Activated CD4-positive, alpha-beta T cell treated with anti-CD3 and anti-CD28 coated beads for 36 hours (primary cell): Measurements from ENCODE around the gene RRP36. TPM values are rescaled to one million over a fixed set of nuclear protein-coding genes. Genes with fewer than 3 reads are reported as not detected.
"Not testable (repeated sequence)": the region's sequence is repeated elsewhere in the genome, so short reads cannot be mapped to it uniquely, and the experiment has no call there.

ENCODE experiments used
- ATAC-seq: fragments of 200-7000 bp; cut with Tn5 transposase; one replicate; pipeline ENCODE4 v1.10.0; 2021; ENCODE audit warnings: mild to moderate bottlenecking, moderate library complexity
- CTCF ChIA-PET: fragments of 350-600 bp; sonication (Branson Sonifier 250); formaldehyde crosslinking; loops from one replicate; lab custom pipeline; 2021; ENCODE audit warnings: antibody characterized with exemption; lab: Charles Lee
- POLR2A ChIA-PET: fragments of 350-600 bp; sonication (Branson Sonifier 250); formaldehyde crosslinking; loops from one replicate; lab custom pipeline; 2021; ENCODE audit warnings: antibody characterized with exemption, inconsistent platforms; lab: Charles Lee
- DNase-seq: peaks from one replicate; pipeline ENCODE4 v3.0.0-alpha.2; 2020
- H3K27ac Mint-ChIP-seq: one replicate; pipeline ENCODE4 v1.8.0; 2021; ENCODE audit warnings: mixed read lengths
- H3K27me3 Mint-ChIP-seq: one replicate; pipeline ENCODE4 v1.8.0; 2021; ENCODE audit warnings: mixed read lengths
- H3K36me3 Mint-ChIP-seq: one replicate; pipeline ENCODE4 v1.8.0; 2021; ENCODE audit warnings: low read depth, mixed read lengths
- H3K4me1 Mint-ChIP-seq: one replicate; pipeline ENCODE4 v1.8.0; 2021; ENCODE audit warnings: mixed read lengths
- H3K4me3 Mint-ChIP-seq: one replicate; pipeline ENCODE4 v1.8.0; 2021; ENCODE audit warnings: mild to moderate bottlenecking, moderate library complexity, mixed read lengths
- H3K9me3 Mint-ChIP-seq: one replicate; pipeline ENCODE4 v1.8.0; 2021; ENCODE audit warnings: low read depth, mixed read lengths
- intact Hi-C, 2 experiments: fragments of 100-400 bp; cut with DNase I in 1 of 2; cut with micrococcal nuclease in 1 of 2; formaldehyde crosslinking; loops; one replicate each; pipeline versions ENCODE4 v1.14.2 to v1.15.1; 2022 to 2024; cut with DNase I, micrococcal nuclease
- total RNA-seq, 2 experiments: library from RNA; stranded (reverse); gene quantifications; one replicate each; pipeline ENCODE4 v1.2.3, GENCODE V29; 2021

Gene RRP36
- total RNA-seq, 2 experiments from 2014 or later: 45.8 to 48.1 TPM

- no peak overlapping the region for H3K27ac Mint-ChIP-seq
- POLR2A ChIA-PET: no interaction called here
- H3K4me3 Mint-ChIP-seq: no peak overlapping the region
- CTCF ChIA-PET: interaction anchor here (0.5 to 0.7 kb wide), 3 partner anchors 14 to 539 kb away, joined by 3 read pairs; no protein-coding TSS in a partner anchor
- H3K27me3 Mint-ChIP-seq: no peaks in the 10 kb centered on the region
- intact Hi-C loops: no loop called here
- peaks cover 3% of the 10 kb centered on the region for H3K4me1 Mint-ChIP-seq
- peaks cover 27% of the 10 kb centered on the region for H3K36me3 Mint-ChIP-seq
- DNase-seq: no peak
- no peaks in the 10 kb centered on the region for H3K9me3 Mint-ChIP-seq
- no peak for ATAC-seq
These were observed 14.2 kb downstream of the RRP36 start for GRCh38 chr6:43035495-43036194.

GRCh38 chr6:43036712-43037111, 15.3 kb downstream of the RRP36 start:
- DNase-seq: no peak
- ChIA-PET CTCF (no interaction called here), POLR2A (no interaction called here)
- Mint-ChIP-seq H3K4me3 (no peak overlapping the region), H3K27ac (no peak overlapping the region), H3K36me3 (peaks cover 27% of the 10 kb centered on the region), H3K27me3 (no peaks in the 10 kb centered on the region), H3K4me1 (peaks cover 3% of the 10 kb centered on the region), H3K9me3 (no peaks in the 10 kb centered on the region)
- intact Hi-C loops: no loop called here
- no peak for ATAC-seq

GRCh38 chr6:43037197-43037596, 15.8 kb downstream of the RRP36 start:
- H3K36me3 Mint-ChIP-seq: peaks cover 26% of the 10 kb centered on the region
- ATAC-seq: no peak
- H3K9me3 Mint-ChIP-seq: no peaks in the 10 kb centered on the region
- H3K27ac Mint-ChIP-seq: no peak overlapping the region
- ChIA-PET CTCF (interaction anchor here (0.7 kb wide), 1 partner anchor 609 kb away, joined by 3 read pairs; no protein-coding TSS in a partner anchor), POLR2A (no interaction called here)
- intact Hi-C loops: no loop called here
- no peaks in the 10 kb centered on the region for H3K27me3 Mint-ChIP-seq
- DNase-seq: no peak
- H3K4me3 Mint-ChIP-seq: no peak overlapping the region
- peaks cover 3% of the 10 kb centered on the region for H3K4me1 Mint-ChIP-seq

GRCh38 chr6:43037706-43038105, 16.3 kb downstream of the RRP36 start:
- Mint-ChIP-seq H3K4me1 (peaks cover 3% of the 10 kb centered on the region), H3K27ac (no peak overlapping the region), H3K4me3 (no peak overlapping the region), H3K9me3 (no peaks in the 10 kb centered on the region), H3K27me3 (no peaks in the 10 kb centered on the region), H3K36me3 (peaks cover 24% of the 10 kb centered on the region)
- CTCF ChIA-PET: interaction anchor here (0.7 kb wide), 1 partner anchor 608 kb away, joined by 3 read pairs; no protein-coding TSS in a partner anchor
- POLR2A ChIA-PET: no interaction called here
- intact Hi-C loops: no loop called here
- ATAC-seq (no peak), DNase-seq (no peak)

- no peak for ATAC-seq
- Mint-ChIP-seq H3K4me3 (no peak overlapping the region), H3K9me3 (no peaks in the 10 kb centered on the region), H3K36me3 (peaks cover 22% of the 10 kb centered on the region), H3K4me1 (no peaks in the 10 kb centered on the region), H3K27ac (no peak overlapping the region), H3K27me3 (no peaks in the 10 kb centered on the region)
- DNase-seq: no peak
- ChIA-PET CTCF (interaction anchor here (1.6 kb wide), 1 partner anchor 18 kb away, joined by 4 read pairs; no protein-coding TSS in a partner anchor), POLR2A (no interaction called here)
- intact Hi-C loops: no loop called here
These were observed 17.3 kb downstream of the RRP36 start for GRCh38 chr6:43038727-43039126.

- Mint-ChIP-seq H3K4me1 (no peaks in the 10 kb centered on the region), H3K4me3 (no peak overlapping the region), H3K27me3 (no peaks in the 10 kb centered on the region), H3K36me3 (peaks cover 21% of the 10 kb centered on the region), H3K9me3 (no peaks in the 10 kb centered on the region), H3K27ac (no peak overlapping the region)
- DNase-seq (no peak), ATAC-seq (no peak)
- CTCF ChIA-PET: interaction anchor here (0.5 to 1.6 kb wide), 3 partner anchors 10 to 223 kb away, joined by 3 to 4 read pairs (median 3); no protein-coding TSS in a partner anchor
- POLR2A ChIA-PET: no interaction called here
- intact Hi-C loops: no loop called here
These were observed 19.3 kb downstream of the RRP36 start for GRCh38 chr6:43040542-43041257.

GRCh38 chr6:43041475-43041874, 20.1 kb downstream of the RRP36 start:
- peaks cover 19% of the 10 kb centered on the region for H3K36me3 Mint-ChIP-seq
- ATAC-seq, H3K9me3 Mint-ChIP-seq, DNase-seq, POLR2A ChIA-PET, intact Hi-C loops, H3K27ac Mint-ChIP-seq, H3K27me3 Mint-ChIP-seq, H3K4me3 Mint-ChIP-seq, H3K4me1 Mint-ChIP-seq: not testable (repeated sequence)
- CTCF ChIA-PET: interaction anchor here (0.5 to 1.2 kb wide), 3 partner anchors 9 to 300 kb away, joined by 3 read pairs; no protein-coding TSS in a partner anchor

- Mint-ChIP-seq H3K27ac (no peak overlapping the region), H3K4me3 (no peak overlapping the region), H3K4me1 (no peaks in the 10 kb centered on the region), H3K36me3 (peaks cover 16% of the 10 kb centered on the region), H3K9me3 (no peaks in the 10 kb centered on the region), H3K27me3 (no peaks in the 10 kb centered on the region)
- intact Hi-C loops: no loop called here
- ATAC-seq: no peak
- ChIA-PET CTCF (no interaction called here), POLR2A (interaction anchor here (0.6 kb wide), 1 partner anchor 150 kb away, joined by 5 read pairs; no protein-coding TSS in a partner anchor)
- DNase-seq: no peak
These were observed 21.9 kb downstream of the RRP36 start for GRCh38 chr6:43043310-43043709.

DNA sequence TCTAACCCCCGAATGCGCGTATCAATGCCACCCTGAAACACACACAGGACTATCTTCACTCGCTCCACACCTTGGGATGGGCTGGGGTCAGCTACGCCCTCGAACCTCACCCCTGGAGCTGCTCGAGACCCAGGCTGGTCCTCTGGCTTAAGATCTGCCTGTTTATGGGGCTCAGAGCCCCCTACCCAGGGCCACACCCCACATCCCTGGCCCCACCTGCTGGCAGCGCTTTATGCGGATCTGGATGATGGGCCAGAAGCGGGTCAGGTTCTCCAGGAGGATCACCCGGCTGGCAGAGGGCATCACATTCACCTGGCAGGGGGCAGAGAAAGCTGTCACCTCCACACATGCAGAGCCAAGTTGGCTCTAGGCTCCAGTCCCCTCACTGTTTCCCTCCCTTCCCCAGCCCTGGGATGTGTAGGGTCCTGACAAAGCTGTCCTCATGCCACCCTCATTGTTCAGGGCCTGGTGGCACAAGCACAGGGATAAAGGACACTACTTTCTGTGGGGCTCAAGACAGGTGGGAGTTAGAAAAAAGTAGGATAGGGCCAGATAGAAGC, 24.0 kb downstream of the RRP36 start:
- H3K9me3 Mint-ChIP-seq: no peaks in the 10 kb centered on the region
- H3K4me3 Mint-ChIP-seq: no peak overlapping the region
- peaks cover under 1% of the 10 kb centered on the region for H3K4me1 Mint-ChIP-seq
- no peak overlapping the region for H3K27ac Mint-ChIP-seq
- ChIA-PET CTCF (interaction anchor here (0.7 kb wide), 1 partner anchor 69 kb away, joined by 3 read pairs; no protein-coding TSS in a partner anchor), POLR2A (no interaction called here)
- DNase-seq (no peak), ATAC-seq (no peak)
- peaks cover 25% of the 10 kb centered on the region for H3K36me3 Mint-ChIP-seq
- intact Hi-C loops: no loop called here
- H3K27me3 Mint-ChIP-seq: no peaks in the 10 kb centered on the region

DNA sequence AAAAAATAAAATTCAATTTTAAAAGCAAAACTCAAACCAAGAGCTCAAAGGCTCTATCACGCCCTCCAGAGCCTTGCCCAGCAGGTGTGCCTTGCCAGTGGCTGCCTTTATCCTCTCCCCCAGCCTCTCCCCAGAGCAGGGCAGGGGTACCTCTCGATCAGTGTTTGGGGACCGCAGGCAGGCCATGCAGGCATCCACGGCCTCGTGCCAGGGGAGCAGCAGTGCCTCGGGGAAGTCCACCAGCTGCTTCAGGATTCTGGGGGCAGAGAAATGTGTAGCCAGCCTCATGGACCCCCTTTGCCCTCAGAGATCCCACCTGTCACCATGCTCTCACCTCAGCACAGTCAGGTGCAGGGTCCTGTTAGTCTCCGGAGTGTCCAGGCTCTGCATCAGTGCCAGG, 26.6 kb downstream of the RRP36 start:
- ATAC-seq (no peak), DNase-seq (no peak)
- peaks cover 22% of the 10 kb centered on the region for H3K4me1 Mint-ChIP-seq
- ChIA-PET POLR2A (interaction anchor here (0.7 to 0.9 kb wide), 2 partner anchors 11 kb away, joined by 3 read pairs; partner anchors contain the start of genes KLC4 and MRPL2), CTCF (interaction anchor here (1.1 kb wide), 1 partner anchor 35 kb away, joined by 3 read pairs; the partner anchor contains the start of gene MEA1)
- no peak overlapping the region for H3K27ac Mint-ChIP-seq
- no peak overlapping the region for H3K4me3 Mint-ChIP-seq
- no peaks in the 10 kb centered on the region for H3K9me3 Mint-ChIP-seq
- no peaks in the 10 kb centered on the region for H3K27me3 Mint-ChIP-seq
- intact Hi-C loops: no loop called here
- H3K36me3 Mint-ChIP-seq: peaks cover 28% of the 10 kb centered on the region

GRCh38 chr6:43050981-43051380, 29.6 kb downstream of the RRP36 start:
- ChIA-PET CTCF (interaction anchor here (0.5 to 1.4 kb wide), 3 partner anchors 10 to 151 kb away, joined by 3 read pairs; no protein-coding TSS in a partner anchor), POLR2A (no interaction called here)
- ATAC-seq: no peak
- intact Hi-C loops: loop anchor here in 1 of 2 experiments (5.0 to 10.0 kb wide), 4 partner anchors 426 to 1266 kb away; partner anchors contain the start of genes POLH, PRICKLE4, TJAP1 and TOMM6
- H3K27me3 Mint-ChIP-seq: no peaks in the 10 kb centered on the region
- peaks cover 33% of the 10 kb centered on the region for H3K36me3 Mint-ChIP-seq
- H3K4me3 Mint-ChIP-seq: no peak overlapping the region
- no peaks in the 10 kb centered on the region for H3K9me3 Mint-ChIP-seq
- no peak overlapping the region for H3K27ac Mint-ChIP-seq
- no peak for DNase-seq
- H3K4me1 Mint-ChIP-seq: peaks cover 32% of the 10 kb centered on the region
